HG03159 (cell line): Measurements from ENCODE around the gene ERP29.
"Not testable (repeated sequence)": the region's sequence is repeated elsewhere in the genome, so short reads cannot be mapped to it uniquely, and the experiment has no call there.

ENCODE experiments used
- ATAC-seq: cut with Tn5 transposase; IDR thresholded peaks from one replicate; pipeline ENCODE4 v1.9.1; 2021; ENCODE audit warnings: mild to moderate bottlenecking, moderate library complexity; ENCODE audit not compliant: unreplicated experiment

The ERP29 gene

DNA sequence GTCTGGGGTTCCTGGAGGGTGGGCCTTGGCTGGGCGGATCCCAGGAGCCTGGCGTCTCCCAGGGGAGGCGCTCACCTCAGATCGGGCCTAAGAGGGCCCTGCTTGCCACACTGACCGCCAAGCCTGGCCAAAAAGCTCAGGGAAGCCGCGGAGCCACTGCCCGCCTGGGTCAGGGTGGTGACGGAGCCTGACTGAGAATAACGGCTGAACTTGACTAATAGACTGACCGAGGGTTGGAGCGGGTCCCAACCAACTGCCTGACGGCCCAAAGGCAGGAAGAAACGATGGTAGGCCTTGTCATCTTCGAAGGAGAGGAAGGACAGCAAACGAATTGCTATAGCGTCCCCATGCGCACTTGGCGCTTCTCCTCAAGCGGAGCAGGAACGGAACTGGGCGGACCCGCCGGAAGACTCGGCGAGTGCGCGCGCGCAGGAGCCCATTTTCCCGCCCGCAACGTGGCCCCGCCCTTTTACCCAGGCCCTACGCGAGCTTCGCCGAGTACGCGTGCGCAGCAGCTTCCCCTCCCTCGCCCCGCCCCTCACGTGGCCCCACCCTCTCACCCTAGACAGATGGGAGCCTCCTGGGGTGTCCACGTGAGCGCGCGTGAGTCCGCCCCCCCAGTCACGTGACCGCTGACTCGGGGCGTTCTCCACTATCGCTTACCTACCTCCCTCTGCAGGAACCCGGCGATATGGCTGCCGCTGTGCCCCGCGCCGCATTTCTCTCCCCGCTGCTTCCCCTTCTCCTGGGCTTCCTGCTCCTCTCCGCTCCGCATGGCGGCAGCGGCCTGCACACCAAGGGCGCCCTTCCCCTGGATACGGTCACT lies at the start of gene ERP29, which contains the start of gene TMEM116:
ERP29 (plus strand) TSS at position 652 of the 826 bp plus-strand sequence; CDS start at position 692, 40 bp downstream.
TMEM116 (minus strand) TSS at position 391 of the 826 bp plus-strand sequence. CDS start 7,895 bp downstream, outside the sequence.
- ATAC-seq, result peak; percentile 71

DNA sequence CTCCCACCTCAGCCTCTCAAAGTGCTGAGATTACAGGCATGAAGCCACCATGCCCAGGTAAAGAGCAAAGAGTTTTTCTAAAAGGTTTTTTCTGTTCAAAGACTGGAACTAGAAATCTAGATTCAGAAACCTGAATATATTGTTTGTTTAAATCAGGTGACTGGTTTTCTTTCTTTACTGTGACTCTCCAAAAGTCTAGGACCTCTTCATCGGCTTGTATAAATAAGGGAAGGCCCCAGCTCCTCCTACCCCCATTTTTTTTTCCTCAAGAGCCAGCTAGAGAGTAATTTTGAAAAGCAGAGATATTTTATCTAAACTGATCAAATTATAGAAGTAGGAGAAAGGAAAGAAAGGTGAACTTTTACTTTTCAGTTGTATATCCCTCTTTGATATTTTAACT lies 48.3 kb upstream of the ERP29 start:
- no peak for ATAC-seq

DNA sequence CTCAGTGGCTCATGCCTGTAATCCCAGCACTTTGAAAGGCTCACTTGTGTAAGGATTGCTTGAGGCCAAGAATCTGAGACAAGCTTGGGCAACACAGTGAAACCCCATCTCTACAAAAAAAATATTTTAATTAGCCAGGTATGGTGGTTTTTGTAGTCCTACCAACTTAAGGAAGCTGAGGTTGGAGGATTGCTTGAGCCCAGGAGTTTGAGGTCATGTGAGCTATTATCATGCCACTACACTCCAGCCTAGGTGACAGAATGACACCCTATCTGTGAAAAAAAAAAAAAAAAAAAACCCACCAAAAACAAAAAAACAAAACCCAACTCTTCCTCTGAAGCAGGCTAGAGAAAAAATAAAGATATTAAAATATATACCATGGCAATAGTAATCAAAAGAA lies 41.4 kb upstream of the ERP29 start:
- ATAC-seq, result no peak

DNA sequence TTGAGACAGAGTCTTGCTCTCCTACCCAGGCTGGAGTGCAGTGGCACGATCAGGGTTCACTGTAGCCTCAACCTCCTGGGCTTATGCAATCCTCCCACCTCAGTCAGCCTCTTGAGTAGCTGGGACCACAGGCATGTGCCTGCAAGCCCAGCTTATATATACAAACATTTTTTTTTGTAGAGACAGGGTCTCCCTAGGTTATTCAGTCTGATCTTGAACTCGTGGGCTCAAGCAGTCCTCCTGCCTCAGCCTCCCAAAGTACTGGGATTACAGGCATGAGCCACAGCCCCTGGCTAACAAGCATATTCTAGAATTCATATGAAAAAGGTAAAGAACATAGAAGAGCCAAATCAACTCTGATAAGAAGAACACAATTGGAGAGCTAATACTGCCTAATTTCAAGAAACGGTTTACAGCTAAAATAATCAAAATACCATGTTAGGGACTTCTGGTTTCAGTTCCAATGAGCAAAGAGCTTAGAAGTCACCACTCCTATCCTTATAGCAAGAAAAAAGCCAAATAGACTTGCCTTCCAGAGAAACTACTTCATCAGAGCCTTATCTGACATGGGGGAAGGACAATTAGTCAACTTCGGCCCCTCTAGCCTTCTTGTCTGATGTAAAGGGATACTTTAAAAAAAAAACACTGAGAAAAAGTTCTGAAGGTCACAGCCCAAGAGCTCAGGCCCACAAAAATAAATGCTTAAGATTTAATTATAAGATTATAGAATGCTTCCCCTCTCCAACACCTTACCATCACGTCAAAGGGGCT lies 37.9 kb upstream of the ERP29 start:
- no peak for ATAC-seq

DNA sequence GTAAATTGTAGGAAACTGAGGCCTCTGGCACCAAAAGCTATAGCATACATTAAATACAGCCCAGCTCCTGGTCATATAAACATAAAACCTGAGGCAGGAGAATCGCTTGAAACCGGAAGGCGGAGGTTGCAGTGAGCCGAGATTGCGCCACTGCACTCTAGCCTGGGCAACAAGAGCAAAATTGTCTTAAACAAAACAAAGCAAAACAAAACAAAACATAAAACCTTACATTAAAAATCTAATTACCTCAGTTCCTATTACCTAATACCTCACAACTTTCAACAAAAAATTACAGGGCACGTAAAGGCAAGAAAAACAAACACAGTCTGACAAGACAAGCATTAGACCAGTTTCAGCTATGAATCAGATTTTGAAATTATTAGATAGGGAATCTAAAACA lies 36.9 kb upstream of the ERP29 start:
- no peak for ATAC-seq

DNA sequence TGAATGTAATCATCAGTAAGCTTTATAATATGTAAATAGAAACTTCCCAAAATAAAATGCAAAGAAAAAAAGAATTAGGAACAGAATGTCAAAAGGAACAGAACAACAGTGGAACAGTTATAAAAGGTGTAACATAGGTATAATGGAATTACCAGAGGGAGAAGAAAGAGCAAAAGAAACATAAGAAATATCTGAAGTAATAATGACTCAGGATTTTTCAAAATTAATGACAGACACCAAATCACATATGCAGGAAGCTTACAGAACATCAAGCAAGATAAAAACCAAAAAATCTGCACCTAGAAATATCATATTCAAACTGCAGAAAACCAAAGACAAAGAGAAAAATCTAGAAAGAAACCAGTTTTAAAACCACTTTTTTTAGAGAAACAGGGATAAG lies 36.4 kb upstream of the ERP29 start:
- ATAC-seq, result no peak

DNA sequence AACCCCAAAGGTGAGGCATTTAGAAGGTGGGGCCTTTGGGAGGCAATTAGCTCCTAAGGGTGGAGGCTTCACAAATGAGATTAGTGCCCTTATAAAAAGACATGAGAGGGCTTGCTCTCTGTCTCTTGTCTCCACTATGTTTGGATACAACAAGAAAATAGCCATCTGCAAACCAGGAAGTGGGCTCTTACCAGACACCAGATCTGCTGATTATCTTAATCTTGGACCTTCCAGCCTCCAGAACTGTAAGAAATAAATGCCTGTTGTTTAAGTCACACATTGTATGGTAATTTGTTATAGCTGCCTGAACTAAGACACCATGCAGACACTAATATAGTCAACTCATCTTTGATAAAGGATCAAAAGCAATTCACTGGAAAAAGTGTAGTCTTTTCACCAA lies 34.7 kb upstream of the ERP29 start:
- no peak for ATAC-seq

DNA sequence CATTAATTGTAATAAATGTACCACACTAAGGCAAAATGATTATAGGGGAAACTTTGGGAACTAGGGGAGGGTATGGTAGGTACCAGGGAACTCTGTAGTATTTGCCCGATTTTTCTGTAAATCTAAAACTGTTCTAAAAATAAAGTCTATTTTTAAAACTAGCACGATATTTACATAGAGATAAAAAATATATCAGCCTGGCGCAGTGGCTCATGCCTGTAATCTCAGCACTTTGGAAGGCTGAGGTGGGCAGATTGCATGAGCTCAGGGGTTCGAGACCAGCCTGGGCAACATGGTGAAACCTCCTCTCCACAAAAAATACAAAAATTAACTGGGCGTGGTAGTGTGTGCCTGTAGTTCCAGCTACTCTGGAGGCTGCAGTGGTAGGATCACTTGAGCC lies 32.6 kb upstream of the ERP29 start:
- no peak for ATAC-seq

DNA sequence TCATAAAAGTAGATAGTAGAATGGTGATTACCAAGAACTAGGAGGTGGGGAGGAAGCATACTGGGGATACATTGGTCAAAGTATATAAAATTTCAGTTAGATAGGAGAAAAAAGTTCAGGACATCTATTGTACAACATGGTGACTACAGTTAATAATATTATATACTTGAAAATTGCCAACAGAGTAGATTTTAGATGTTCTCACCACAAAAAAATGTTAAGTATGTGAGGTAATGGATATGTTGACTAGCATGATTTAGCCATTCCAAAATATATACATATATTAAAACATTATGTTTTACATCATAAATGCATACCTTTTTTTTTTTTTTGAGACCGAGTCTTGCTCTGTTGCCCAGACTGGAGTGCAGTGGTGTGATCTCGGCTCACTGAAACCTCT lies 31.2 kb upstream of the ERP29 start:
- ATAC-seq, result no peak

DNA sequence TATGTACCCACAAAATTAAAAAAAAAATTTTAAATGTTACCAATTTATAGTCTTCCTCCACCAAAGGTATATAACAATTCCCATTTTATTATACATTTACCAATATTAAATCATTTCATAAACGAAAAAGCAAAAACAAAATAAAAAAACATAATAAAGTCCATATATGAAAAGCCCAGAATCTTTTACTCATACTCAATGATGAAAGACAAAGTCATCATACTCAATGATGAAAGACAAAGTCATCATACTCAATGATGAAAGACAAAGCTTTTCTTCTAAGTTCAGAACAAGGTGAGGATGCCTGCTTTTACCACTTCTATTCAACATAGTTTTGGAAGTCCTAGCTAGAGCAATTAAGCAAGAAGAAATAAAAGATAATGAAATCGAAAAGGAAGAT lies 28.4 kb upstream of the ERP29 start:
- no peak for ATAC-seq

DNA sequence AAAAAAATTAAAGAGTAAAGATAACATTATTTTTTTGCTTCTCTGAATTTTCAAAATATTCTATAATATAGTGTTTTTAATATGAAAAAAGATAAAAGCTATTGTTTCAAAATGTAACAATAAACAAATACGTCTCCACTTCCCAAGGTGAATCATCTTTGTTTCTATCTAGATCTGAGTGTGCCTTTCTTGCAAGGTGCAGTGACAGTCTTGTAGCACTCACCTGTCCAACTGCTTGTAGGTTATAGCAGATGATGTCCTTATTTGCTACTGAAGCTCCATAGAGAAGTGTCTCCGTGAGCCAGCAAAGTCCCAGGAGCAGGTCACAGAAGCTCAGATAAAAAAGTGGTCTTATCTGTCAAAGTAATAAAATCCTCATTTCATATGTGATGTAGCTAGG lies 21.7 kb upstream of the ERP29 start:
- ATAC-seq, result no peak

DNA sequence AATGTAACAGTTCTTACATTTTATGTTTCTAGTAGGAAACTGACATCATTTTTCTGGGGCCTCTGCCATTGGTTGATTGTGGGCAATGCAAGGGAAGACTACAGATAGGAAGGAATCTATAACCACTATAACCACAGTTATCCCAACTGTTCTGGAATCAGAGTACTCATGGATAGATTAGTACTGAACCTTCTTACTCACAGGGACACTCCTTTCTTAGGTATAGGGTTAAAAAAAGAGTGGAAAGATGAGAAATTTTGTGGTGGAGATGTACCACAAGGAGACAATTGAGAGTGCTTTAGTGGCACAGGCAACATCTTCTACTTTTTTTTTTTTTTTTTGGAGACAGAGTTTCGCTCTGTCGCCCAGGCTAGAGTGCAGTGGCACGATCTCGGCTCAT lies 21.3 kb upstream of the ERP29 start:
- no peak for ATAC-seq

DNA sequence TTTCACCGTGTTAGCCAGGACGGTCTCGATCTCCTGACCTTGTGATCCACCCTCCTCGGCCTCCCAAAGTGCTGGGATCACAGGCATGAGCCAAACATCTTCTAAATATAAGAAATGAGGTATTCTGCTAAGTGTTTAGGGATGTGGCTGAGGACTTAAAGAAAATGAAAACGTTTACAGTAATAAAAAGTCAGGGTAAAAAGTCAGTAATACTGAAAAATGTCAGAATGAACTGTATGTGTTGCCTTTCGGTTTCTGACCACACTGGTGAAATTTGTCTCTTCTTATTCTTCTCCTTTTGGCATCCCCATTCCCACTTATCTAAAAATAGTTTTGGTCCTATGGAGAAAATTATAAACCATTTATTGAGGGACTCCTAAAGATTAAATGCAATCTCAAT lies 20.8 kb upstream of the ERP29 start:
- ATAC-seq, result no peak

DNA sequence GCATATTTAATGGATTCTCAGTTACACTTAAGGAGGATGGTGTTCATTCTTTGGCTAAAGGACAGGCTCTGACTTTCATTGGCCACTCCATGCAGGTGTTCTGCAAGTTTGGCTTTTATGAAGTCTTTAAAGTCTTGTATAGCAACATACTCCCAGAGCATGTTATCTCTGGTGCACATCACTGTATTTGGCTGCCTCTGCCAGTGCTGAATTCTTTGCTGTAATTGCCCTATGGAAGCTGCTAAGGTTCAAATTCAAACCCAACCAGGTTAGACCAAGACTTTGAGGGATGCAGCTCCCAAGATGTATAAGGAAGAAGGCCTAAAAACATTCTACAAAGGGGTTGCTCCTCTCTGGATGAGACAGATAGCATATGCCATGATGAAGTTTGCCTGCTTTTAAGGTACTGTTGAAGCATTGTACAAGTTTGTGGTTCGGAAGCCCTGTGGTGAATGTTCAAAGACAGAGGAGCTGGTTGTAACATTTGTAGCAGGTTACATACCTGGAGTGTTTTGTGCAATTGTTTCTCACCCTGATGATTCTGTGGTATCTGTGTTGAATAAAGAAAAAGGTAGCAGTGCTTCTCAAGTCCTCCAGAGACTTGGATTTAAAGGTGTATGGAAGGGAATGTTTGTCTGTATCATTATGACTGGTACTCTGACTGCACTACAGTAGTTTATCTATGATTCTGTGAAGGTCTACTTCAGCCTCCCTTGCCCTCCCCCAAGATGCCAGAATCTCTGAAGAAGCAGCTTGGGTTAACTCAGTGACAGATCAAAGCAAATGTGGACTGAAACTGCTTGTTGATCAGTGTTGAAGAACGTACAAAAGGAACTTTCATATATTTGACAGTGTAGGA lies 19.7 kb upstream of the ERP29 start:
- no peak for ATAC-seq

DNA sequence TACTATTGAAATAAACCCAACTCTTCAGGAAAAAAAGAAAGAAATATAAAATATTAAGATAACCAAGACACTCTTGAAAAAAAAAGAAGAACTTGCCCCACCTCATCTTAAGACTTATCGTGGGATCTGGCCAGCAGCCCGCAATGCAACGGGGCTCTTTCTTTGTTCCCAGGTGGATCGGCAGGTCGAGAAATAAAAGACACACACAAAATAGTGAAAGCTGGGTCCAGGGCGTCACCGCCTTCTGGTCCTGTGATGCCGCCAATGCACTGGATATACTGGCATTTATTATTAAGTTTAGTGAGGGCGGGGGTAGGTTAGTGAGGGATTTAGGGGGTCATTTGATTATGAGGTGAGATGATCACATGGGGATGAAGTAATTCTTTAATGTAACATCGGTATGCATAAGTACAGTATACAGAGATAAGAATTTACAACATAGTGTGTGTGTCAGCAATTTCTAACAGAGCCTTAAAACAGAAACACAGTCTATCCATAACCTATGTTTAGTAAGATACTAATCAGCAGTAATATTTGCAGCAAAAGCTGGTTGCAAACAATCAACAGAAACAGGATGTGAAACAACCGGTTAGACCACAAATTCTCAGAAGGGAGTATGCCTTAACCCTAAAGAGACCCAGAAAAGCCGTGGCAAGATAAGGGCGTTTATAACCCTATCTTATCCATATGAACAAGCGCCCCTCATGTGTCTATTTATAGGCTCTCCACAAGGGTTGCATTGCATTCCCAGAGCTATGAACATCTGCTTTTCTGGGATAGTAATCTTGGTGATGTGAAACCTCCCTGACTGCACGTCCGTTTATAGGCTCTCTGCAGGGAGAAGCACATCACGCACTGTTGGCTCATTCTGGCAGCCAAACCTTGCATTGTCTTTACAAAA lies 18.8 kb upstream of the ERP29 start:
- not testable (repeated sequence) for ATAC-seq

DNA sequence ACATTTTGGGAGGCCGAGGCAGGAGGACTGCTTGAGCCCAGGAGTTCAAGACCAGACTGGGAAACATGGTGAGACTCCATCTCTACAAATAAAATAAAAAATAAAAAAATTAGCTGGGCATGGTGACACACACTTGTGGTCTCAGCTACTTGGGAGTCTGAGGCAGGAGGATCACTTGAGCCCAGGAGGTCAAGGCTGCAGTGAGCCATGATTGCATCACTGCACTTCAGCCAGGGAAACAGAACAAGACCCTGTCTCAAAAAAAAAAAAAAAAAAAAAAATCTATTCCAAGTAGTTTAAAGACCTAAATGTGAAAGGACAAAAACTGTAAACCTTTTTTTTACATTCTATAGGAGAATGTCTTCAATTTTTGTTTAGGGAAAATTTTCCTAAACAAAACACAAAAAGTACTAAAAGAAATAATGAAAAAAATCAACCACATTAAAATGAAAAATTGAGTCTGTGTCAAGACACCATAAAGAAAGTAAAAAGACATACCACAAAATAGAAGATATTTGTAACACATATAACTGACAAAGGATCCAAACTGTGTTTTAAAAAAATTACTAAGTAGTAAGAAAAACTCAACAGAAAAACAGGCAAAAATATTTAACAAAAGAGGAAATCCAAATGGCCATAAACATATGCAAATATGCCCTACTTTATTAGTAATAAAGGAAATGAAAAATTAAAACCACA lies 17.3 kb upstream of the ERP29 start:
- no peak for ATAC-seq

DNA sequence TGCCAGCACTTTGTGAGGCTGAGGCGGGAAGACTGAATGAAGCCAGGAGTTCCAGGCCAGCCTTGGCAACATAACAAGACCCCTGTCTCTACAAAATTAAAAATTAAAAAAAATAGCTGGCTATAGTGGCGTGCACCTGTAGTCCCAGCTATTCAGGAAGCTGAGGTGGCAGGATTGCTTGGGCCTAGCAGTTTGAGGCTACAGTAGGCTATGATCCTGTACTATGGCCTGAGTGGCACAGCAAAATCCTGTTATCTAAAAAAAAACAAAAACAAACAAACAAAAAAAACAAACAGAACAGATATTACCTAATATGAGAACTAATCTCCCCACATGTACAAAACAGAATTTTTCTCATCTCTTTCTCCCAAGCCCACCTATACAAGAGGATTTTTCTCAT lies 15.9 kb upstream of the ERP29 start:
- no peak for ATAC-seq

DNA sequence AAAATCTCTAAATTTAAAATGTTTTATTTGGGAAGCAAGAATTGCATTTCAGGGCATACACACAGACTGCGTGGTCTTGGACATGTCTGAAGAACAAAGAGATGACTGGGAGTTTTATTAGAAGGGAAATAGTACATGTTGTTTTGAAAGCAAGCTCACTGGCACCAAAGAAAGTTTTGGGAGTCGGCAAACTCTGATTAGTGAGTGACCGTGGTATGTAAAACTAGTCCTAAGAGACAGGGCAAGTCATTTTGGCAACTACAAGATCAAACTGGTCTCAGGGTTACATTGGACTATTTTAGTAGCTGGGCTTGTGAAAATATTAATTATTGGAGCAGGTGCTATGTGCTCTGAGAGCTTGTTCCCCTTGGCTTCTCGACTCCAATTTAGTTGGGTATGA lies 15.2 kb upstream of the ERP29 start:
- no peak for ATAC-seq

DNA sequence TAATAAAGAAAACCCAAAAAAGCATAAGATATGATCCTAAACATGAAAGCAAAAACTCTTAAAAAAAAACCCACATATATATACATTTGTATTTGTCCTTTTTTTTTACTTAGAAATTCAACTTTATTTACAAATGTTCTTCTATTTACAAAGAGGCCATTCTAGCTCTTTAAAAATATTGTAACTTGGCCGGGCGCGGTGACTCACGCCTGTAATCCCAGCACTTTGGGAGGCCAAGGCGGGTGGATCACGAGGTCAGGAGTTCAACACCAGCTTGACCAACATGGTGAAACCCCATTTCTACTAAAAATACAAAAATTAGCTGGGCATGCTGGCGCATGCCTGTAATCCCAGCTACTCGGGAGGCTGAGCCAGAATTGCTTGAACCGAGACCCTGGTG lies 14.1 kb upstream of the ERP29 start:
- ATAC-seq, result not testable (repeated sequence)

DNA sequence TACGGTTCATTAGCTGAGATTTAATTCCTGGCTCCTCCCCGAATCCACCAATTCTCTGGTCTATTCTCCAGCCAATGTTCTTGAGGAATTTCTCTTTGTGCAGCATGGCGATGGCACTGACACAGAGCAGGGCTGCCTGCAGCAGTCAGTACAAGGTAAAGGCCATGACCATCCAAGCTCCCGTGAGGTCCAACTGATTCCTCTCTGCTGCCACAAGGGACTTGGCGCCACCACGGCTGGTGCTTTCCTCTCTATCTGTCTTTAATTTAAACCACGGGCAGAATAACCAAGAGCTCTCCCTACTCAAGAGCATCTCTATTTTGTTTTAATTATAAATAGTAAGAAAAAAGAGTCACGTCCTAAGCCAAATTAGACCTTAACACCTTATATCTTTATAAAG lies 12.4 kb upstream of the ERP29 start:
- ATAC-seq, result no peak
